A549 (cell line): ENCODE data around the gene ARIH2. TPM values are rescaled to one million over a fixed set of nuclear protein-coding genes. Genes with fewer than 3 reads are reported as not detected.

ENCODE experiments used
- ATOH8 ChIP-seq: fragments of 250-450 bp; sonication (Bioruptor Pico); IDR thresholded peaks from 2 replicates; pipeline ENCODE4 v1.5.0; 2020; ENCODE audit warnings: low read depth, mild to moderate bottlenecking, moderate library complexity
- CBX2 ChIP-seq: fragments of 200-600 bp; sonication (generic); IDR thresholded peaks from 2 replicates; pipeline ENCODE4 v1.6.1; 2016; ENCODE audit warnings: low read depth, mild to moderate bottlenecking, borderline replicate concordance
- CHD2 ChIP-seq: fragments of 150-350 bp; IDR thresholded peaks from 2 replicates; pipeline ENCODE4 v1.6.1; 2014; ENCODE audit warnings: low read length; ENCODE audit not compliant: partially characterized antibody
- CHD4 ChIP-seq: fragments of 200-600 bp; sonication (generic); IDR thresholded peaks from 2 replicates; pipeline ENCODE4 v1.6.1; 2016; ENCODE audit warnings: antibody characterized with exemption, mild to moderate bottlenecking, borderline replicate concordance
- E2F6 ChIP-seq: IDR thresholded peaks from 2 replicates; pipeline ENCODE4 v1.6.1; 2012; ENCODE audit warnings: low read depth, borderline replicate concordance
- EHF ChIP-seq: fragments of 250-450 bp; sonication (Bioruptor Pico); IDR thresholded peaks from 2 replicates; pipeline ENCODE4 v1.5.0; 2020; ENCODE audit warnings: mild to moderate bottlenecking
- ELK1 ChIP-seq: fragments of 150-350 bp; IDR thresholded peaks from 2 replicates; pipeline ENCODE4 v1.6.1; 2014; ENCODE audit warnings: low read depth, mild to moderate bottlenecking, low read length
- FOSB ChIP-seq: fragments of 250-450 bp; sonication (Bioruptor Pico); IDR thresholded peaks from 2 replicates; pipeline ENCODE4 v1.5.0; 2020; ENCODE audit warnings: mild to moderate bottlenecking, moderate library complexity
- FOSL2 ChIP-seq, 2 experiments: fragments of 450-650 bp in 1 of 2; fragments of >200 bp in 1 of 2; sonication (Bioruptor Twin) in 1 of 2; formaldehyde crosslinking; IDR thresholded peaks; 2 replicates each; pipeline versions ENCODE4 v1.5.0 to v1.6.1; 2016 to 2020; ENCODE audit warnings: mild to moderate bottlenecking in 1 of 2, moderate library complexity in 1 of 2
- HEYL ChIP-seq: fragments of 250-450 bp; sonication (Bioruptor Pico); IDR thresholded peaks from 2 replicates; pipeline ENCODE4 v1.8.0; 2021; ENCODE audit warnings: mild to moderate bottlenecking, moderate library complexity
- KDM5A ChIP-seq: fragments of 200-600 bp; sonication (generic); IDR thresholded peaks from 2 replicates; pipeline ENCODE4 v1.6.1; 2016; ENCODE audit warnings: antibody characterized with exemption, mild to moderate bottlenecking
- MAZ ChIP-seq: fragments of 150-350 bp; IDR thresholded peaks from 2 replicates; pipeline ENCODE4 v1.6.1; 2014; ENCODE audit warnings: antibody characterized with exemption, low read depth, low read length, borderline replicate concordance
- MYC ChIP-seq: IDR thresholded peaks from 2 replicates; pipeline ENCODE4 v1.6.1; 2012; ENCODE audit warnings: mild to moderate bottlenecking, inconsistent platforms, low read length, improper control_type of control experiment, borderline replicate concordance
- POLR2AphosphoS2 ChIP-seq: conservative IDR thresholded peaks from 2 replicates; pipeline ENCODE4 v1.6.1; 2012; ENCODE audit warnings: low read length, improper control_type of control experiment, inconsistent platforms
- RCOR1 ChIP-seq: fragments of 150-350 bp; IDR thresholded peaks from 2 replicates; pipeline ENCODE4 v1.6.1; 2014; ENCODE audit warnings: antibody characterized with exemption, low read length, low read depth
- RFX5 ChIP-seq: fragments of 450-650 bp; IDR thresholded peaks from 2 replicates; pipeline ENCODE4 v1.7.1; 2014; ENCODE audit warnings: antibody characterized with exemption, mild to moderate bottlenecking, moderate library complexity
- TP53 ChIP-seq: fragments of 250-450 bp; sonication (Bioruptor Pico); IDR thresholded peaks from 2 replicates; pipeline ENCODE4 v1.5.0; 2021; ENCODE audit warnings: mild to moderate bottlenecking, moderate library complexity
- ZC3H11A ChIP-seq: fragments of 450-650 bp; IDR thresholded peaks from 2 replicates; pipeline ENCODE4 v1.6.1; 2014; ENCODE audit warnings: antibody characterized with exemption, mild to moderate bottlenecking
- polyA plus RNA-seq, 4 experiments: library from polyadenylated mRNA; depleted of rRNA in 3 of 4; stranded (reverse); fragments of >200 nt; fragmentation: RNase III in 1 of 4; extraction: RNeasy Plus Mini Kit Qiagen cat#74134 plus additional on column Dnase treatment in 1 of 4; gene quantifications; 2 replicates in 3 of 4; 3 replicates in 1 of 4; pipeline ENCODE4 v1.2.3, GENCODE V29; 2011 to 2017
- TF ChIP-seq, protein P1 (sequence below): fragments of >200 bp; sonication (Bioruptor Twin); formaldehyde crosslinking; IDR thresholded peaks from 3 replicates; pipeline ENCODE4 v1.6.1; 2016
- TF ChIP-seq, protein P2 (sequence below): IDR thresholded peaks from 2 replicates; pipeline ENCODE4 v1.6.1; 2012
- TF ChIP-seq, protein P3 (sequence below): fragments of 250-450 bp; sonication (Bioruptor Pico); IDR thresholded peaks from 2 replicates; pipeline ENCODE4 v1.5.0; 2021; ENCODE audit warnings: mild to moderate bottlenecking, moderate library complexity, borderline replicate concordance

ARIH2 gene
- polyA plus RNA-seq, 2 of the 4 experiments (the other 2 are of a cell fraction) = 52.4 to 88.8 TPM

DNA sequence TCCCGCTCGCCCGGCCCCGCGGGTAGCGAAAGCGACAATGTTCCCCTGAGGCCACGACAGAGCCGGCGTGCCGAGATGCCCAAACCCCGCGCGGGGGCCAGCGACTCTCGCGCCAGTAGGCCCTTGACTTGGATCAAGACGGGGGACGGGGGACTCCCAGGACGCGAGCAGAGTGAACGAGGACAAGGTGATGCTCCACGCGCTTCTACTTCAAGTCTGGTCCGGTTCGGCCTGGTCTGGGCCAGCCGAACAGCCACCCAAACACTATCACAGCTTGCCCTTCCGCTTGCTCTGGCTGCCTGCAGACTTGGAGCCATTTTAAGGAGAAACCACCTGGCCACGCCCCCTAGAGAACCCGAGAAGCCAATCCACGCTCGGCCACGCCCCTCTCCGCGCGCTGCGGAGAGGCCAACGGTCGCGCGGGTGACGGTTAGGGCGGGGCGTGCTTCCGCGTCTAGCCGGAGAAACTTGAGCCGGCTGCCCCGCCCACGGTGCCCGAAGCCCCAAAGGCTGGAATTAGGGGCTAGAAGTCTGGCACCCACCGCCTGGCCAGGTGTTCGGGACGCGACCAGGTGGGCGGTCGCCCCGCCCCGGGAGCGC, 102.7 kb downstream of the ARIH2 start (continued):
- TF ChIP-seq, protein P1, sequence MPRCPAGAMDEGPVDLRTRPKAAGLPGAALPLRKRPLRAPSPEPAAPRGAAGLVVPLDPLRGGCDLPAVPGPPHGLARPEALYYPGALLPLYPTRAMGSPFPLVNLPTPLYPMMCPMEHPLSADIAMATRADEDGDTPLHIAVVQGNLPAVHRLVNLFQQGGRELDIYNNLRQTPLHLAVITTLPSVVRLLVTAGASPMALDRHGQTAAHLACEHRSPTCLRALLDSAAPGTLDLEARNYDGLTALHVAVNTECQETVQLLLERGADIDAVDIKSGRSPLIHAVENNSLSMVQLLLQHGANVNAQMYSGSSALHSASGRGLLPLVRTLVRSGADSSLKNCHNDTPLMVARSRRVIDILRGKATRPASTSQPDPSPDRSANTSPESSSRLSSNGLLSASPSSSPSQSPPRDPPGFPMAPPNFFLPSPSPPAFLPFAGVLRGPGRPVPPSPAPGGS = peak; percentile 99
- TF ChIP-seq, protein P2, sequence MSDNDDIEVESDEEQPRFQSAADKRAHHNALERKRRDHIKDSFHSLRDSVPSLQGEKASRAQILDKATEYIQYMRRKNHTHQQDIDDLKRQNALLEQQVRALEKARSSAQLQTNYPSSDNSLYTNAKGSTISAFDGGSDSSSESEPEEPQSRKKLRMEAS = peak; percentile 75
- TF ChIP-seq RFX5 (no peak), ELK1 (no peak), HEYL (CRISPR knock-in tag) (no peak), RCOR1 (no peak), POLR2AphosphoS2 (no peak), CBX2 (no peak), CHD4 (no peak), E2F6 (peak; percentile 38; the same call in 1 of the 2 replicates), ZC3H11A (no peak), TP53 (CRISPR knock-in tag) (0 out of 2 replicates have a peak, but pooled peaks have one; percentile 15), ATOH8 (no peak), MYC (peak; percentile 48; the same call in 1 of the 2 replicates), FOSL2 (IDR thresholded peaks at IDR 0.05) (no peak), FOSL2 (CRISPR knock-in tag; IDR thresholded peaks at IDR 0.05) (no peak), FOSB (CRISPR knock-in tag) (no peak), EHF (CRISPR knock-in tag) (no peak), CHD2 (no peak), MAZ (0 out of 2 replicates have a peak, but pooled peaks have one; percentile 39), KDM5A (no peak)
- TF ChIP-seq, protein P3, sequence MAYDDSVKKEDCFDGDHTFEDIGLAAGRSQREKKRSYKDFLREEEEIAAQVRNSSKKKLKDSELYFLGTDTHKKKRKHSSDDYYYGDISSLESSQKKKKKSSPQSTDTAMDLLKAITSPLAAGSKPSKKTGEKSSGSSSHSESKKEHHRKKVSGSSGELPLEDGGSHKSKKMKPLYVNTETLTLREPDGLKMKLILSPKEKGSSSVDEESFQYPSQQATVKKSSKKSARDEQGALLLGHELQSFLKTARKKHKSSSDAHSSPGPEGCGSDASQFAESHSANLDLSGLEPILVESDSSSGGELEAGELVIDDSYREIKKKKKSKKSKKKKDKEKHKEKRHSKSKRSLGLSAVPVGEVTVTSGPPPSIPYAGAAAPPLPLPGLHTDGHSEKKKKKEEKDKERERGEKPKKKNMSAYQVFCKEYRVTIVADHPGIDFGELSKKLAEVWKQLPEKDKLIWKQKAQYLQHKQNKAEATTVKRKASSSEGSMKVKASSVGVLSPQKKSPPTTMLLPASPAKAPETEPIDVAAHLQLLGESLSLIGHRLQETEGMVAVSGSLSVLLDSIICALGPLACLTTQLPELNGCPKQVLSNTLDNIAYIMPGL (CRISPR knock-in tag) = no peak
